SU-DHL-6 (cell line): ENCODE measurements around the gene DPP10.
"Not testable (repeated sequence)": the region's sequence is repeated elsewhere in the genome, so short reads cannot be mapped to it uniquely, and the experiment has no call there.

Experiments used
- H2AFZ ChIP-seq: fragments of 200-600 bp; sonication (generic); 2 replicates; pipeline ENCODE4 v1.6.1; 2014; ENCODE audit warnings: low read depth, mild to moderate bottlenecking, moderate library complexity, mixed read lengths, antibody characterized with exemption, low read length; ENCODE audit not compliant: severe bottlenecking
- H3F3A ChIP-seq: fragments of 200-600 bp; shearing (Covaris generic); 2 replicates; pipeline ENCODE4 v1.6.0; 2016; ENCODE audit warnings: antibody characterized with exemption, mild to moderate bottlenecking; ENCODE audit not compliant: insufficient read depth
- H3K27ac ChIP-seq: fragments of 200-600 bp; sonication (generic); 2 replicates; pipeline ENCODE4 v1.5.1; 2016; ENCODE audit warnings: low read depth, mild to moderate bottlenecking, low read length, moderate library complexity, mixed read lengths
- H3K27me3 ChIP-seq: fragments of 200-600 bp; sonication (generic), shearing (Covaris generic); 2 replicates; pipeline ENCODE4 v1.6.0; 2014; ENCODE audit warnings: mild to moderate bottlenecking, low read length
- H3K36me3 ChIP-seq: fragments of 200-600 bp; sonication (generic); 2 replicates; pipeline ENCODE4 v1.6.1; 2014; ENCODE audit warnings: mild to moderate bottlenecking, low read length, mixed read lengths
- H3K4me2 ChIP-seq: fragments of 300-600, 200-600 bp; shearing (Covaris generic), sonication (generic); 2 replicates; pipeline ENCODE4 v1.6.0; 2014; ENCODE audit warnings: low read length, low read depth, mild to moderate bottlenecking; ENCODE audit not compliant: poor library complexity, severe bottlenecking
- H3K4me3 ChIP-seq: fragments of 200-600 bp; sonication (generic); 2 replicates; pipeline ENCODE4 v1.5.1; 2014; ENCODE audit warnings: antibody characterized with exemption, low read length, mild to moderate bottlenecking, mixed read lengths; ENCODE audit not compliant: insufficient read depth, poor library complexity, severe bottlenecking
- H3K79me2 ChIP-seq: fragments of 200-600 bp; sonication (generic); 2 replicates; pipeline ENCODE4 v1.6.1; 2014; ENCODE audit warnings: mild to moderate bottlenecking, low read length, moderate library complexity; ENCODE audit not compliant: insufficient read depth
- H3K9ac ChIP-seq: fragments of 200-600 bp; sonication (generic); 2 replicates; pipeline ENCODE4 v1.7.0; 2014; ENCODE audit warnings: mild to moderate bottlenecking, low read length
- H3K9me2 ChIP-seq: fragments of 200-600 bp; sonication (generic); replicated peaks from 2 replicates; pipeline ENCODE4 v1.6.1; 2014; ENCODE audit warnings: low read length; ENCODE audit not compliant: insufficient read depth
- H3K9me3 ChIP-seq: fragments of 200-600 bp; sonication (generic); 2 replicates; pipeline ENCODE4 v1.6.1; 2014; ENCODE audit warnings: low read length, mixed read lengths; ENCODE audit not compliant: insufficient read depth
- H4K20me1 ChIP-seq: fragments of 200-600 bp; sonication (generic); 2 replicates; pipeline ENCODE4 v1.6.1; 2014; ENCODE audit warnings: low read depth, mild to moderate bottlenecking, antibody characterized with exemption, low read length, moderate library complexity, mixed read lengths
- EZH2phosphoT487 ChIP-seq: fragments of 200-600 bp; sonication (generic), shearing (Covaris generic); conservative IDR thresholded peaks from 2 replicates; pipeline ENCODE4 v1.6.1; 2018; ENCODE audit warnings: mild to moderate bottlenecking, antibody characterized with exemption, low read length, moderate library complexity, mixed read lengths
- TF ChIP-seq, protein P1 (sequence below): fragments of 200-600 bp; sonication (generic); IDR thresholded peaks from one replicate; pipeline ENCODE4 v1.5.1; 2017; ENCODE audit warnings: antibody characterized with exemption, mild to moderate bottlenecking, low read length, moderate library complexity; ENCODE audit not compliant: insufficient read depth, poor library complexity, severe bottlenecking

DPP10 gene

DNA sequence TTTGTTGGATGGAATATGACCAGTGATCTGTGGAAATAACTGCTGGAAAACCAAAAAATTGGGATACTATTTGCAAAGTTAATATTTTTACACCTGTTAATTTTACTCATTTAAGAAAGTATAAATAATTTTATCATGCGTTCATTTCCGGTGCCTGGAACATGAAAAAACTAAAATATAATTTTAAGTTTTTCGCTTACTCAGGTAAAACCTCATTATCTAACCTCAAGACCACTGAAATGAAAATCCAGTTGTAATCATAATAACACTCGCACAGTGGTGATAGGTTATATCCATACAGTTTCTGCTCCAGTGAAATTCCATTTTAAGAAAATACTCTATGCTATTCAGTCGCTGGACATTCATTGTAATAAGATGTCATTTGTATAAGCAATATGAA lies 517.9 kb downstream of the DPP10 start:
- H3K4me2 ChIP-seq: no peak overlapping the region
- H3K4me3 ChIP-seq: no peak overlapping the region
- no peak overlapping the region for H3K9ac ChIP-seq
- no peaks in the 10 kb centered on the region for H3K9me2 ChIP-seq
- no peaks in the 10 kb centered on the region for H3K9me3 ChIP-seq
- no peaks in the 10 kb centered on the region for H3F3A ChIP-seq
- no peaks in the 10 kb centered on the region for H3K79me2 ChIP-seq
- H3K27ac ChIP-seq: no peak overlapping the region
- no peaks in the 10 kb centered on the region for H3K36me3 ChIP-seq
- TF ChIP-seq, protein P1, sequence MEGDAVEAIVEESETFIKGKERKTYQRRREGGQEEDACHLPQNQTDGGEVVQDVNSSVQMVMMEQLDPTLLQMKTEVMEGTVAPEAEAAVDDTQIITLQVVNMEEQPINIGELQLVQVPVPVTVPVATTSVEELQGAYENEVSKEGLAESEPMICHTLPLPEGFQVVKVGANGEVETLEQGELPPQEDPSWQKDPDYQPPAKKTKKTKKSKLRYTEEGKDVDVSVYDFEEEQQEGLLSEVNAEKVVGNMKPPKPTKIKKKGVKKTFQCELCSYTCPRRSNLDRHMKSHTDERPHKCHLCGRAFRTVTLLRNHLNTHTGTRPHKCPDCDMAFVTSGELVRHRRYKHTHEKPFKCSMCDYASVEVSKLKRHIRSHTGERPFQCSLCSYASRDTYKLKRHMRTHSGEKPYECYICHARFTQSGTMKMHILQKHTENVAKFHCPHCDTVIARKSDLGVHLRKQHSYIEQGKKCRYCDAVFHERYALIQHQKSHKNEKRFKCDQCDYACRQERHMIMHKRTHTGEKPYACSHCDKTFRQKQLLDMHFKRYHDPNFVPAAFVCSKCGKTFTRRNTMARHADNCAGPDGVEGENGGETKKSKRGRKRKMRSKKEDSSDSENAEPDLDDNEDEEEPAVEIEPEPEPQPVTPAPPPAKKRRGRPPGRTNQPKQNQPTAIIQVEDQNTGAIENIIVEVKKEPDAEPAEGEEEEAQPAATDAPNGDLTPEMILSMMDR: no peak
- no peak for TF ChIP-seq EZH2phosphoT487
- no peaks in the 10 kb centered on the region for H4K20me1 ChIP-seq
- no peaks in the 10 kb centered on the region for H3K27me3 ChIP-seq
- no peak overlapping the region for H2AFZ ChIP-seq

DNA sequence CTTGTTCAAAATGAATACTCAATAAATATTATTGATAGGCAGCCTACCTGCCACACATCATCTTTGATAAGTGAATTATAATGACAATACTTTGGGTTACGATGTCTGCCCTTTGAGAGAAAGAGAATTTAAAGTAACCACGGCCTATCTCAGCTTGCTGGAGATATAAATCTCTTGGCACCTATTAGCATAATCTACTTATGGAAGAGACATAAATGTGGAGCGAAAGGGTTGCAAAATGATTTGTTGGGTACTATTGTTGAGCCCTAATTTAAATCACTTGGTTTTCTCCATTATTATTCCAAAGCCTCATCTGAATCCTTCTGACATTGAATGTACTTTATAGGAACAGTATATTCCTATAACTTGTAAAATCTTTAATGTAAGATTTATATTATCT lies 520.1 kb downstream of the DPP10 start:
- H3K9ac ChIP-seq: no peak overlapping the region
- H3K27me3 ChIP-seq: no peaks in the 10 kb centered on the region
- no peaks in the 10 kb centered on the region for H3K79me2 ChIP-seq
- H3K9me2 ChIP-seq: no peaks in the 10 kb centered on the region
- H3K27ac ChIP-seq: no peak overlapping the region
- TF ChIP-seq EZH2phosphoT487: no peak
- TF ChIP-seq, protein P1: no peak
- no peaks in the 10 kb centered on the region for H4K20me1 ChIP-seq
- no peak overlapping the region for H3K4me2 ChIP-seq
- H3K9me3 ChIP-seq: no peaks in the 10 kb centered on the region
- no peak overlapping the region for H3K4me3 ChIP-seq
- H3F3A ChIP-seq: no peaks in the 10 kb centered on the region
- H3K36me3 ChIP-seq: no peaks in the 10 kb centered on the region
- no peak overlapping the region for H2AFZ ChIP-seq

DNA sequence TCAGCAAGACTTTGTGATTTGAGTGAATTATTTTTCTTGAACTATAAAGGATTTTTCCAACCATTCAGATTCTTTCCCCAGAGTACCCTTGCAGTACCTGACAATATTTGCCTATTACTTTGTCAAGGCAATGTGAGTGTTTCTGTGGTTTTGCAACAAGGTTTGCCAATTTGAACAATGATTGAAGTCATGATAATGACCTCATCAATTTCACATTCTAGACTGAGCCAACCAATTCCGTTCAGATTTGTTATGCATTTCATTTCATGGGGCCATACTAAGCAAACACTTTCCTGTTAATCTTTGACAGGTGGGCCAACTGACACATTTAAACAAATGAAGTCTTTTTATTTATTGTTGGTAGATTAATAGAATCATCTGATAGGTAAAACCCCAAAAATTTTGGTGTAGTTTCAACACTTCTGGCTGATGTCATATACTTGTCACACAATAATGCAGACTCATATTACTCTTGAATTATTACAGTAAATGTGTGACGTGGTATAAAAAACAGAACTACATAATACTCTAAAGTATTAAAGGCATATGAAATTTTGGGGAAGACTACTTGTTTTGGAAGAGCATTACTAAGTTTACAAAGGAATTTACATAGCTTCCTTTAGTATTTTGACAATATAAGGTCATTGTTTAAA lies 526.4 kb downstream of the DPP10 start:
- no peaks in the 10 kb centered on the region for H3K79me2 ChIP-seq
- no peak overlapping the region for H3K9ac ChIP-seq
- no peak overlapping the region for H2AFZ ChIP-seq
- H4K20me1 ChIP-seq: no peaks in the 10 kb centered on the region
- H3K4me2 ChIP-seq: no peak overlapping the region
- H3K9me2 ChIP-seq: no peaks in the 10 kb centered on the region
- H3K27ac ChIP-seq: no peak overlapping the region
- H3K4me3 ChIP-seq: no peak overlapping the region
- H3F3A ChIP-seq: no peaks in the 10 kb centered on the region
- no peaks in the 10 kb centered on the region for H3K36me3 ChIP-seq
- H3K9me3 ChIP-seq: no peaks in the 10 kb centered on the region
- TF ChIP-seq EZH2phosphoT487: no peak
- TF ChIP-seq, protein P1: no peak
- H3K27me3 ChIP-seq: no peaks in the 10 kb centered on the region

DNA sequence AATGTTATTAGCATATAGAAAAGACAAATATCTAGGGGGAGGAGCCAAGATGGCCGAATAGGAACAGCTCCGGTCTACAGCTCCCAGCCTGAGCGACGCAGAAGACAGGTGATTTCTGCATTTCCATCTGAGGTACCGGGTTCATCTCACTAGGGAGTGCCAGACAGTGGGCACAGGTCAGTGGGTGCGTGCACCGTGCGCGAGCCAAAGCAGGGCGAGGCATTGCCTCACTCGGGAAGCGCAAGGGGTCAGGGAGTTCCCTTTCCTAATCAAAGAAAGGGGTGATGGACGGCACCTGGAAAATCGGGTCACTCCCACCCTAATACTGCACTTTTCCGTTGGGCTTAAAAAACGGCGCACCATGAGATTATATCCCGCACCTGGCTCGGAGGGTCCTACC lies 561.9 kb downstream of the DPP10 start:
- not testable (repeated sequence) for H3K79me2 ChIP-seq, H3K9ac ChIP-seq, H3K4me2 ChIP-seq, H3K27me3 ChIP-seq, H3F3A ChIP-seq, H3K9me2 ChIP-seq, H2AFZ ChIP-seq, H3K4me3 ChIP-seq, H3K9me3 ChIP-seq, H3K27ac ChIP-seq, H3K36me3 ChIP-seq, H4K20me1 ChIP-seq
